Nephron (organoid): Measurements from ENCODE around the gene DPF3.

Experiments used
- H3K27ac Mint-ChIP-seq, 3 experiments: 2 replicates each; pipeline ENCODE4 v1.8.0; 2020; ENCODE audit warnings: mixed read lengths in 3 of 3, mild to moderate bottlenecking in 2 of 3, moderate library complexity in 1 of 3
- H3K27me3 Mint-ChIP-seq: 2 replicates; pipeline ENCODE4 v1.8.0; 2021; ENCODE audit warnings: low read depth, mild to moderate bottlenecking, moderate library complexity, mixed read lengths
- H3K36me3 Mint-ChIP-seq: 2 replicates; pipeline ENCODE4 v1.8.0; 2020; ENCODE audit warnings: low read depth, mixed read lengths
- H3K4me1 Mint-ChIP-seq: 2 replicates; pipeline ENCODE4 v1.8.0; 2020; ENCODE audit warnings: mixed read lengths
- H3K4me3 Mint-ChIP-seq, 3 experiments: 2 replicates each; pipeline ENCODE4 v1.8.0; 2020; ENCODE audit warnings: mild to moderate bottlenecking in 3 of 3, mixed read lengths in 3 of 3, moderate library complexity in 2 of 3
- H3K9me3 Mint-ChIP-seq: 2 replicates; pipeline ENCODE4 v1.8.0; 2020; ENCODE audit warnings: mixed read lengths
- TF ChIP-seq, protein P1 (sequence below), 3 experiments: fragments of 200-600 bp; sonication (generic); IDR thresholded peaks; one replicate each; pipeline ENCODE4 v1.5.0; 2021; ENCODE audit warnings: antibody characterized with exemption in 3 of 3; ENCODE audit not compliant: unreplicated experiment in 3 of 3

The DPF3 gene

DNA sequence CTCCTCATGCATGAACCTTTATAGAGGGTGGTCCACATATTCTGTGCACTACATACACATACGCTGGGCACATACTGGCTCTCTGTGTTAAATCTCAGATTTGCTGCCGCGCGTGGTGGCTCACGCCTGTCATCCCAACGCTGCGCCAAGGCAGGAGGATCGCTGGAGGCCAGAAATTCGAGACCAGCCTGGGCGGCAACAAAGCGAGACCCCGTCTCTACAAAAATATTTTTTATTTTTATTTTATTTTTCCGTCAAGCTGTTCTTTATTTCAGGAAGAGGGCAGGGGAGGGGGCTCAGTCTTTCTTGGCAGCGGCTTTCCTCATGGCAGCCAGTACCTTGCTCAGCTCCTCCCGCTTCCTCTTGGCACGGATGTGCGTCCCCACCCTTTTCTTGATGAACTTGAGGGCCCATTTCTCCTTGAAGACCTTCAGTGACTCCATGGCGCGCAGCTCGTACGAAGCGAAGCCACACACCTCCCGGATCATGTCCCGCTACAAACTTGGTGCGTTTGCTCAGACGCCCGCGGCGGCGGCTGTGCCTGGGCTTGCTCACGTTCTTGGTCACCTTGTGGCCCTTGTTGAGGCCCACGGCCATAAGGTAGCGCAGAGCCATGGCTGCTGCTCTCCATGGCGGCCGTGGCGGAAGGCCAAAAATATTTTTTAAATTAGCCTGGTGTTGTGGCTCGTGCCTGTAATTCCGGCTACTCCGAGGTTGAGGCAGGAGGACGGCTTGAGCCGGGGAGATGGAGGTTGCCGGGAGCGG lies 35.6 kb upstream of the DPF3 start:
- Mint-ChIP-seq H3K36me3 (no peaks in the 10 kb centered on the region), H3K4me1 (no peaks in the 10 kb centered on the region), H3K27ac (no peak overlapping the region), H3K27me3 (peaks cover 7% of the 10 kb centered on the region), H3K9me3 (no peaks in the 10 kb centered on the region), H3K4me3 (peak overlapping the region in 1 of 3 experiments; percentile 27)
- TF ChIP-seq, protein P1, sequence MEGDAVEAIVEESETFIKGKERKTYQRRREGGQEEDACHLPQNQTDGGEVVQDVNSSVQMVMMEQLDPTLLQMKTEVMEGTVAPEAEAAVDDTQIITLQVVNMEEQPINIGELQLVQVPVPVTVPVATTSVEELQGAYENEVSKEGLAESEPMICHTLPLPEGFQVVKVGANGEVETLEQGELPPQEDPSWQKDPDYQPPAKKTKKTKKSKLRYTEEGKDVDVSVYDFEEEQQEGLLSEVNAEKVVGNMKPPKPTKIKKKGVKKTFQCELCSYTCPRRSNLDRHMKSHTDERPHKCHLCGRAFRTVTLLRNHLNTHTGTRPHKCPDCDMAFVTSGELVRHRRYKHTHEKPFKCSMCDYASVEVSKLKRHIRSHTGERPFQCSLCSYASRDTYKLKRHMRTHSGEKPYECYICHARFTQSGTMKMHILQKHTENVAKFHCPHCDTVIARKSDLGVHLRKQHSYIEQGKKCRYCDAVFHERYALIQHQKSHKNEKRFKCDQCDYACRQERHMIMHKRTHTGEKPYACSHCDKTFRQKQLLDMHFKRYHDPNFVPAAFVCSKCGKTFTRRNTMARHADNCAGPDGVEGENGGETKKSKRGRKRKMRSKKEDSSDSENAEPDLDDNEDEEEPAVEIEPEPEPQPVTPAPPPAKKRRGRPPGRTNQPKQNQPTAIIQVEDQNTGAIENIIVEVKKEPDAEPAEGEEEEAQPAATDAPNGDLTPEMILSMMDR (IDR thresholded peaks at IDR 0.05; ENCODE audit: unreplicated experiment in 3 of 3): no peak

- Mint-ChIP-seq H3K27ac (no peak overlapping the region), H3K36me3 (no peaks in the 10 kb centered on the region), H3K4me1 (no peaks in the 10 kb centered on the region), H3K9me3 (no peaks in the 10 kb centered on the region), H3K27me3 (peaks cover 7% of the 10 kb centered on the region), H3K4me3 (no peak overlapping the region)
- TF ChIP-seq, protein P1 (IDR thresholded peaks at IDR 0.05; ENCODE audit: unreplicated experiment in 3 of 3): no peak
Observed at GRCh38 chr14:72928872-72929271, 35.0 kb upstream of the DPF3 start.

DNA sequence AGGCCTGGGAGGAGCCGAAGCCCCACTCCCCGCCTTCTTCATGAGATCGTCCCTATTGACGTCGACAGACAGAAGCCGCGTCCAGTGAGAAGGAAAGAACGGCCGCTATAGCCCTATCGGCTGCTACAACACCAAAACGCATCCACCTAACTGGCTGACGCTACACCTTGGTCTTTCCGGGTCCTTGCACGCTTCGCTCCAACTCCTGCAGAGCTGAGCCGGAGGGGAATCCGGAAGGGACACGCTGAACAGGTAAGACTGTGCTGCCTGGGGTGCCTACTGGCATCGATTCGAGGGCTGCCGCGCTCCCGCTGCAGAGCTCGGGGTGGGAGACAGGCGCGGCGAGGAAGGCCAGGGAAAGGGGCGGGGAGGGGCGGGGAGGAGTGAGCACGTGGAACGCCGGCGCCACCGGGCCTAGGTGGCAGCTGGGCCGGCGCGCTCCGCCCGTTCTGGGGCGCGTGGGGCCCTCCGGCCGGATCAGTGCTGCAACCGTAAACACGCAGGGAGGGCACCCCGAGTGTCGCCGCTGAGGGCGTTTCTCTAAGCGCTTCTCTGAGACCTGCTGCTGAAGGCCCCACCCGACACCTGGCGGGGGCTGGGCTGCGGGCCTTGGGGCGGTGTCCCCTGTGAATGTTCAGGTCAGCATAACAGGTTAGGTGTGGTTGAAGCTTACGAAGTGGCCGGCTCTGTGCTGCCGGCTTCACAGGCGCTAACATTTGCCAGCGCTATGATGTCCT lies 32.6 kb upstream of the DPF3 start, which contains the start of gene DCAF4:
Gene DCAF4, plus strand, starts transcription at position 173 of the 737 bp plus-strand sequence. CDS start 11,515 bp downstream, outside the sequence.
- Mint-ChIP-seq H3K36me3 (no peaks in the 10 kb centered on the region), H3K27me3 (peaks cover 7% of the 10 kb centered on the region), H3K4me1 (no peaks in the 10 kb centered on the region), H3K4me3 (peak within 1 kb of the TSS; percentile 97 to 98 (median 97)), H3K9me3 (no peaks in the 10 kb centered on the region), H3K27ac (peak within 1 kb of the TSS; percentile 33 to 90 (median 88))
- TF ChIP-seq, protein P1 (IDR thresholded peaks at IDR 0.05; ENCODE audit: unreplicated experiment in 3 of 3): no peak

DNA sequence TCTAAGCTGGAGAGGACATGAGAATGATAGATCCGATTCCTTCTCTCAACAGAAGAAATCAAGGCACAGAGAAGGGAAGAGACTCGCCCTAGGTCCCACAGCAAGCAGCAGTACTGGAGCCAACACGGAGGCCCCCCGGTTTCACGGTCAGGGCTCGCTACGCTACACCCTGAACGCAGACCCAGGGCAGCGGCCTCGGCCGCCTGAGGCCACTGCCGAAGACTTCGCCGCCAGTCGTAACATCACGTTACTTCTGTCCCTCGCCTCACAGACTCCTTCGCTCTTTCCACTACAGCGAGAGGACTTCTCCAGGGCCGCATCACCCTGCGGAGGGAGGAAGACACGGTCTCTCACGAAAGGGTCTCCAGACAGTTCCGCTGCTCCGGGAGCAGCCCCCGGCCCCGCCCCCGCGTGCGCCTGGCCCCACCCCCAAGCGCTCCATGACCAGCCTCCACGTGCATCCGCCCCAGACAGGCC lies 32.0 kb upstream of the DPF3 start:
- peak overlapping the region; percentile 33 to 90 (median 86) for H3K27ac Mint-ChIP-seq
- H3K36me3 Mint-ChIP-seq: no peaks in the 10 kb centered on the region
- peaks cover 7% of the 10 kb centered on the region for H3K27me3 Mint-ChIP-seq
- TF ChIP-seq, protein P1 (IDR thresholded peaks at IDR 0.05; ENCODE audit: unreplicated experiment in 3 of 3): no peak
- no peaks in the 10 kb centered on the region for H3K9me3 Mint-ChIP-seq
- peak overlapping the region; percentile 97 to 98 (median 97) for H3K4me3 Mint-ChIP-seq
- no peaks in the 10 kb centered on the region for H3K4me1 Mint-ChIP-seq

DNA sequence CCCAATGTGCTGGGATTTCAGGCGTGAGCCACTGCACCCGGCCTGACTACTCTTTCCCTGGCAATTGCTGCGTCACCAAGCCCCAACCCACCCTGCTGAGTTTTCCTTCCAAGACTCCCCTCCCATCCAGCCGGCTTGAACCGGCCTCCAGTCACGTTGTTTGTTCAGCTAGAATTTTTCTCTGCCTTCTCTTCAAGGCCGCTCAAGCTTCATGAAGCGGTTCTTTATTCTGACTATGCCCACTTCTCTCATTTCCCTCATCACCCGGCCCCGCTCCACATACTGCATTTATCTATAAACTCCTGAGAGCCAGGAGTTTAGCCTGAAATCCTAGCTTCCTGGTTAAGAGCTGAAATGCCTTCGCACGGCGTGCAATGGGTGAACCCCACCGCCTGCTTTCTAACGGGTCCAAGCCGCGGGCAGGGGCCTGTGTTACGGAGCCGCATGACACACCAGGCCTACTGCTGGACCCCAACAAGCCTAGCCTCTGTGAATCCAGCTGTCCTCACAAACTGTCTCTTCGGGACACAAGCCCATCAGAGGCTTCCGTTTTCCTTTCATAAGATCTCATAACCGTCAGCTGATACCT lies 31.4 kb upstream of the DPF3 start:
- H3K9me3 Mint-ChIP-seq: no peaks in the 10 kb centered on the region
- H3K4me3 Mint-ChIP-seq: peak overlapping the region; percentile 97 to 98 (median 97)
- peak overlapping the region in 2 of 3 experiments; percentile 86 to 90 for H3K27ac Mint-ChIP-seq
- peaks cover 7% of the 10 kb centered on the region for H3K27me3 Mint-ChIP-seq
- H3K4me1 Mint-ChIP-seq: no peaks in the 10 kb centered on the region
- TF ChIP-seq, protein P1 (IDR thresholded peaks at IDR 0.05; ENCODE audit: unreplicated experiment in 3 of 3): no peak
- H3K36me3 Mint-ChIP-seq: no peaks in the 10 kb centered on the region
